KMS-11 (cell line): ENCODE measurements around the gene ADAM12.

Experiments
- H2AFZ ChIP-seq: fragments of 200-600 bp; sonication (generic); 2 replicates; pipeline ENCODE4 v1.6.1; 2016; ENCODE audit warnings: antibody characterized with exemption, mixed run types, low read depth
- H3K27ac ChIP-seq: fragments of 200-600 bp; sonication (generic); 2 replicates; pipeline ENCODE4 v1.6.1; 2016; ENCODE audit warnings: mild to moderate bottlenecking, mixed run types
- H3K27me3 ChIP-seq: fragments of 200-600 bp; sonication (generic); 2 replicates; pipeline ENCODE4 v1.6.1; 2017; ENCODE audit warnings: mild to moderate bottlenecking, low read depth, mixed run types, moderate library complexity; ENCODE audit not compliant: insufficient read depth
- H3K36me3 ChIP-seq: fragments of 200-600 bp; sonication (generic); 2 replicates; pipeline ENCODE4 v1.6.1; 2017; ENCODE audit warnings: mild to moderate bottlenecking, mixed run types; ENCODE audit not compliant: insufficient read depth
- H3K4me1 ChIP-seq: fragments of 200-600 bp; sonication (generic); 2 replicates; pipeline ENCODE4 v1.6.1; 2016; ENCODE audit warnings: mild to moderate bottlenecking, low read depth, mixed run types; ENCODE audit not compliant: poor library complexity, severe bottlenecking
- H3K4me2 ChIP-seq: fragments of 200-600 bp; sonication (generic); 2 replicates; pipeline ENCODE4 v1.7.0; 2016; ENCODE audit warnings: mild to moderate bottlenecking, mixed run types
- H3K4me3 ChIP-seq: fragments of 200-600 bp; sonication (generic); IDR thresholded peaks from 2 replicates; pipeline ENCODE4 v1.6.1; 2017; ENCODE audit warnings: low read depth, low read length, mixed read lengths; ENCODE audit not compliant: insufficient read depth
- H3K79me2 ChIP-seq: fragments of 200-600 bp; sonication (generic); 2 replicates; pipeline ENCODE4 v1.6.1; 2016; ENCODE audit warnings: low read depth, mixed run types; ENCODE audit not compliant: insufficient read depth
- H3K9ac ChIP-seq: fragments of 200-600 bp; sonication (generic); 2 replicates; pipeline ENCODE4 v1.6.1; 2016; ENCODE audit warnings: mild to moderate bottlenecking, mixed run types
- H4K20me1 ChIP-seq: fragments of 200-600 bp; sonication (generic); 2 replicates; pipeline ENCODE4 v1.6.1; 2016; ENCODE audit warnings: mild to moderate bottlenecking, mixed run types; ENCODE audit not compliant: insufficient read depth
- TF ChIP-seq, protein P1 (sequence below): fragments of 200-600 bp; sonication (generic); conservative IDR thresholded peaks from 2 replicates; pipeline ENCODE4 v1.6.1; 2017; ENCODE audit warnings: low read depth, mild to moderate bottlenecking, antibody characterized with exemption, low read length, moderate library complexity, mixed read lengths

Gene ADAM12

DNA sequence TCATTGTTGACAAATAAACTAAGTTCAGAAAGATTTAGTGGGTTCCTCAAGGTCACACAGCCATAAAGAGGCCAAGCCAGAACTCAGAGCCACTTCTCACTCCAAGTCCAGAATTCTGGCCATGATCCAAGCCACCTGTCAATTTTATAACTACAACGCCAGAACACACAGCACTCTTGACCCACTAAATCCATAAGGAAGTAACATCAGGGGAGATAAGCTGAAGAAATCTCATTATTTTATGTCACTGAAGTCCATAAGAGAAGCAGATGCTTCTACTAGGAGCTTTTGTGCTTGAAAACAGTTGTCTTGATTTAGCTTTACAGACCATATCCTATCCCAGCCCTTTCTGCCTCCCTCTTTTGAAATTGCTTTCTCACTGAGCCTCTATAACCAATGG is 15.9 kb downstream of the ADAM12 start:
- Histone ChIP-seq H3K79me2 (no peaks in the 10 kb centered on the region), H2AFZ (no peak overlapping the region), H3K4me3 (no peak overlapping the region)

DNA sequence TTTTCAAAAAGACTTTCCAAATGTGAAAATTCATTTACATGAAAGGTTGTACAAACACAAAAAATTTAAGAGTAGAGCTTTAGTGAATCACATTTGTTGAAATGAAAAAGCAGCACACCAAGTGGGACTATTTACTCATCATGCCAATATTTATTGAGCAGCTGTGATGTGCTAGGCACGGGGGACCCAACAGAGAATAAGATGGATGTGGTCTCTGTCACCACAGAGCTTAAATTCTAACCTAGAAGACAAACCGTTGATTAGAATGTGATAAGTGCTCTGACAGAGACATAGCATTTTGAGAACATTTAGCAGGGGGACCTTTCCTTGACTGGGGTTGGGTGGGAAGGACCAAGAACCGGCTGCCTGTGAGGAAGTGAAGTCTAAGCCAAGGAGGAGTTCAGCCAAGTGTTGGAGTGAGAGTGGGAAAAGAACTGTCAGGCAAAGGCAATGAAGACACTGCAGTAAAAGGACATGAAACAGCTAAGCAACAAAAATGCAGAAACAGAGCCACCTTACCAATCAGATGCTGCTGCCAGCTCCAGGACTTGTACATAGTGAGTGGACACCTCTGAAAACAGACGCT is 19.1 kb downstream of the ADAM12 start:
- Histone ChIP-seq H2AFZ (no peak overlapping the region), H4K20me1 (no peaks in the 10 kb centered on the region), H3K9ac (no peak overlapping the region), H3K4me3 (no peak overlapping the region), H3K27me3 (no peaks in the 10 kb centered on the region), H3K27ac (no peak overlapping the region), H3K36me3 (no peaks in the 10 kb centered on the region), H3K79me2 (no peaks in the 10 kb centered on the region), H3K4me1 (no peaks in the 10 kb centered on the region), H3K4me2 (no peak overlapping the region)
- TF ChIP-seq, protein P1, sequence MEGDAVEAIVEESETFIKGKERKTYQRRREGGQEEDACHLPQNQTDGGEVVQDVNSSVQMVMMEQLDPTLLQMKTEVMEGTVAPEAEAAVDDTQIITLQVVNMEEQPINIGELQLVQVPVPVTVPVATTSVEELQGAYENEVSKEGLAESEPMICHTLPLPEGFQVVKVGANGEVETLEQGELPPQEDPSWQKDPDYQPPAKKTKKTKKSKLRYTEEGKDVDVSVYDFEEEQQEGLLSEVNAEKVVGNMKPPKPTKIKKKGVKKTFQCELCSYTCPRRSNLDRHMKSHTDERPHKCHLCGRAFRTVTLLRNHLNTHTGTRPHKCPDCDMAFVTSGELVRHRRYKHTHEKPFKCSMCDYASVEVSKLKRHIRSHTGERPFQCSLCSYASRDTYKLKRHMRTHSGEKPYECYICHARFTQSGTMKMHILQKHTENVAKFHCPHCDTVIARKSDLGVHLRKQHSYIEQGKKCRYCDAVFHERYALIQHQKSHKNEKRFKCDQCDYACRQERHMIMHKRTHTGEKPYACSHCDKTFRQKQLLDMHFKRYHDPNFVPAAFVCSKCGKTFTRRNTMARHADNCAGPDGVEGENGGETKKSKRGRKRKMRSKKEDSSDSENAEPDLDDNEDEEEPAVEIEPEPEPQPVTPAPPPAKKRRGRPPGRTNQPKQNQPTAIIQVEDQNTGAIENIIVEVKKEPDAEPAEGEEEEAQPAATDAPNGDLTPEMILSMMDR = no peak

More for the DNA sequence above, 15.9 kb downstream of the ADAM12 start:
- Histone ChIP-seq H3K36me3 (no peaks in the 10 kb centered on the region), H3K9ac (no peak overlapping the region), H3K27me3 (no peaks in the 10 kb centered on the region), H3K27ac (no peak overlapping the region), H4K20me1 (no peaks in the 10 kb centered on the region), H3K4me2 (no peak overlapping the region), H3K4me1 (no peaks in the 10 kb centered on the region)
- TF ChIP-seq, protein P1 = no peak

DNA sequence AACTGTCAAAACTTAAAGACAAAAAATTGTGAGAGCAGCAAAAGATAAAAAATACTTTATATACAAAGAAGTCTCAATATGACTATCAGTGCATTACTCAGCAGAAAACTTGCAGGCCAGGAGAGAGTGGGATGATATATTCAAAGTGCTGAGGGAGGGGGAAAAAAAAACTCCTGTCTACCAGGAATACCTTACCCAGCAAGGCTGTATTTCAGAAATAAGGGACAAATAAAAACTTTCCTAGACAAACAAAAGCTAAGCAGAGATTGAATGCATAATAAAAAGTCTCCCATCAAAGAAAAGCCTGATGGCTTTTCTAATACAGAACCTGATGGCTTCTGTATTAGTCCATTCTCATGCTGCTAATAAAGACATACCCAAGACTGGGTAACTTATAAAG is 31.1 kb downstream of the ADAM12 start:
- Histone ChIP-seq H3K4me2 (no peak overlapping the region), H4K20me1 (no peaks in the 10 kb centered on the region), H3K36me3 (no peaks in the 10 kb centered on the region), H3K27me3 (no peaks in the 10 kb centered on the region), H3K9ac (no peak overlapping the region), H2AFZ (no peak overlapping the region), H3K27ac (no peak overlapping the region), H3K79me2 (no peaks in the 10 kb centered on the region), H3K4me3 (no peak overlapping the region), H3K4me1 (no peaks in the 10 kb centered on the region)
- TF ChIP-seq, protein P1 = no peak

DNA sequence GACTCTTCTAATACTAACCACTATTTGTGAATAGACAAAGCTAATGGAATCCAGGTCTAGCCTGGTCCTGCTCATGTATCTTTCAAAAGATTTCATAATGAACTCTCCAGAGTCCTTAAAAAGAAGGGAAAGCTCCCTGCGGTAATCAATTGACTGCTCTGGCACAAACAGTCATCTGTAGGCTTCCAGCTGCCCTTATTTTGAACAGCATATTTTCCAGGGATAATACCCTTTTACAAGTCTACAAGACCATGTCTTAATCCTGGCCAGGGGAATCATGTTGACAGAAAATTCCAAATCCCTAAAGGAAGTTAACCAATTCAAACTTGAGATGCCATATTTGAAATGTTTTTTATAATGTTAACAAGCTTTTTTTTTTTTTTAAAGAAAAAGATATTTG is 34.6 kb downstream of the ADAM12 start:
- no peak overlapping the region for H2AFZ ChIP-seq
- no peaks in the 10 kb centered on the region for H3K4me1 ChIP-seq
- no peak overlapping the region for H3K27ac ChIP-seq
- H3K79me2 ChIP-seq = no peaks in the 10 kb centered on the region
- no peak overlapping the region for H3K4me2 ChIP-seq
- no peak overlapping the region for H3K9ac ChIP-seq
- no peak overlapping the region for H3K4me3 ChIP-seq
- no peaks in the 10 kb centered on the region for H4K20me1 ChIP-seq
- H3K36me3 ChIP-seq = no peaks in the 10 kb centered on the region
- no peaks in the 10 kb centered on the region for H3K27me3 ChIP-seq
- TF ChIP-seq, protein P1 = no peak
